ENCODE measurements around the gene CYTH4. TPM values are rescaled to one million over a fixed set of nuclear protein-coding genes. Genes with fewer than 3 reads are reported as not detected.

The CYTH4 gene
- polyA plus RNA-seq, 1 donor from 2014 or later: not detected

DNA sequence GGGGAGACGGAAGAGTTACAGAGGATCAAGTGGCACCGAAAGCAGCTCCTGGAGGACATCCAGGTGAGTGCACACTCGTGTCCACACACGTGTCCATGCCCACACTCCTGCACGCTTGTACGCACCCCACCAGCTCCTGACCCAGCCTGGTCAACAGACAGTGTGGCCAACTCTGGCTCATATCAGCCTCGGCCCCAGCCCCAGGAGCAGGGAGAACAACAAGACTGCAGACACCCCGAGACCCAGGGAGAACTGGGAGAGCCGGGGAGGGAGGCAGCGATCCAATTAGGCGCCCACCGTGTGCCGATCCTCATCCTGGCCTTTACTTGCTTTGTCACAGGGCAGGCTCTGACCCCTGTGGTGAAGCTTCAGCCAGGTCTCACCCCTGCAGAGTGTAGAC is 10.3 kb downstream of the CYTH4 start:
- Histone ChIP-seq H3K79me2 (replicated peaks; ENCODE audit: insufficient read depth, low read length) (no peaks in the 10 kb centered on the region), H3K9me2 (ENCODE audit: insufficient read depth, low read length) (no peaks in the 10 kb centered on the region), H4K20me1 (ENCODE audit: insufficient read depth) (no peaks in the 10 kb centered on the region), H3K9ac (ENCODE audit: low read length) (no peak overlapping the region), H3K9me3 (ENCODE audit: low read length) (no peaks in the 10 kb centered on the region), H3K4me3 (ENCODE audit: low read length) (no peak overlapping the region), H3K4me2 (ENCODE audit: low read length) (no peak overlapping the region), H2AFZ (ENCODE audit: low read depth, low read length) (no peak overlapping the region), H3K27me3 (ENCODE audit: insufficient read depth, low read depth, low read length) (no peaks in the 10 kb centered on the region), H3K36me3 (ENCODE audit: insufficient read depth, low read length) (no peaks in the 10 kb centered on the region), H3F3A (ENCODE audit: insufficient read depth, low read length, poor library complexity, severe bottlenecking) (no peaks in the 10 kb centered on the region), H3K27ac (ENCODE audit: low read length) (no peak overlapping the region)
- TF ChIP-seq REST (IDR thresholded peaks at IDR 0.05; ENCODE audit: borderline replicate concordance): no peak
- TF ChIP-seq, protein P1, sequence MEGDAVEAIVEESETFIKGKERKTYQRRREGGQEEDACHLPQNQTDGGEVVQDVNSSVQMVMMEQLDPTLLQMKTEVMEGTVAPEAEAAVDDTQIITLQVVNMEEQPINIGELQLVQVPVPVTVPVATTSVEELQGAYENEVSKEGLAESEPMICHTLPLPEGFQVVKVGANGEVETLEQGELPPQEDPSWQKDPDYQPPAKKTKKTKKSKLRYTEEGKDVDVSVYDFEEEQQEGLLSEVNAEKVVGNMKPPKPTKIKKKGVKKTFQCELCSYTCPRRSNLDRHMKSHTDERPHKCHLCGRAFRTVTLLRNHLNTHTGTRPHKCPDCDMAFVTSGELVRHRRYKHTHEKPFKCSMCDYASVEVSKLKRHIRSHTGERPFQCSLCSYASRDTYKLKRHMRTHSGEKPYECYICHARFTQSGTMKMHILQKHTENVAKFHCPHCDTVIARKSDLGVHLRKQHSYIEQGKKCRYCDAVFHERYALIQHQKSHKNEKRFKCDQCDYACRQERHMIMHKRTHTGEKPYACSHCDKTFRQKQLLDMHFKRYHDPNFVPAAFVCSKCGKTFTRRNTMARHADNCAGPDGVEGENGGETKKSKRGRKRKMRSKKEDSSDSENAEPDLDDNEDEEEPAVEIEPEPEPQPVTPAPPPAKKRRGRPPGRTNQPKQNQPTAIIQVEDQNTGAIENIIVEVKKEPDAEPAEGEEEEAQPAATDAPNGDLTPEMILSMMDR (IDR thresholded peaks at IDR 0.05; ENCODE audit: poor library complexity, severe bottlenecking): no peak
- no peak for TF ChIP-seq EP300 (conservative IDR thresholded peaks at IDR 0.05; ENCODE audit: poor library complexity, severe bottlenecking)
- no peak for TF ChIP-seq SMC3 (conservative IDR thresholded peaks at IDR 0.05; ENCODE audit: poor library complexity)
- no peak for TF ChIP-seq MXI1 (conservative IDR thresholded peaks at IDR 0.05; ENCODE audit: poor library complexity, severe bottlenecking)
- no peak for TF ChIP-seq RAD21 (conservative IDR thresholded peaks at IDR 0.05)
- no peak for TF ChIP-seq EZH2 (IDR thresholded peaks at IDR 0.05; ENCODE audit: borderline replicate concordance, insufficient read depth, low read length, poor library complexity, severe bottlenecking)
- TF ChIP-seq TAF1 (IDR thresholded peaks at IDR 0.05; ENCODE audit: low read depth): no peak
- no peak for TF ChIP-seq POLR2AphosphoS5 (IDR thresholded peaks at IDR 0.05)

DNA sequence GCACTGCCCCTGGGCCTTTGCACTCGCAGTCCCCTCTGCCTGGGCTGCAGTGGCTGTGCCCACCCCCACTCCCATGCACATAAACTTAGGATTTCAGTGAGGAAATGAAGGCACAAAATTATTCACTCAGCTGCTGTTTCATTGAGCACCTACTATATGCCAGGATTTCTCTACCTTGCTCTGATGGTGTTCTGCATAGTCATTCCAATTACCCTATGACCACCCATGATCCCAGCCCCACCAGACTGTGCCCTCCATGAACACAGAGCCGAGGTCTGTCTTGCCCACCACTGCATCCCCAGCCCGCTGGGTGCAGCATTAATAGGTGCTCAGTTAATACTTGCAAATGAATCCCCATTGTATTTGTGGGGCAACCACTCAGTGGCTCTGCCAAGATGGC is 10.9 kb downstream of the CYTH4 start:
- H3K27ac ChIP-seq (ENCODE audit: low read length): no peak overlapping the region
- H2AFZ ChIP-seq (ENCODE audit: low read depth, low read length): no peak overlapping the region
- TF ChIP-seq EP300 (conservative IDR thresholded peaks at IDR 0.05; ENCODE audit: poor library complexity, severe bottlenecking) (no peak), POLR2AphosphoS5 (IDR thresholded peaks at IDR 0.05) (no peak), REST (IDR thresholded peaks at IDR 0.05; ENCODE audit: borderline replicate concordance) (no peak), SMC3 (conservative IDR thresholded peaks at IDR 0.05; ENCODE audit: poor library complexity) (no peak)
- no peaks in the 10 kb centered on the region for H4K20me1 ChIP-seq (ENCODE audit: insufficient read depth)
- H3K4me2 ChIP-seq (ENCODE audit: low read length): no peak overlapping the region
- H3K27me3 ChIP-seq (ENCODE audit: insufficient read depth, low read depth, low read length): no peaks in the 10 kb centered on the region
- H3K9me2 ChIP-seq (ENCODE audit: insufficient read depth, low read length): no peaks in the 10 kb centered on the region
- H3K9ac ChIP-seq (ENCODE audit: low read length): no peak overlapping the region
- no peaks in the 10 kb centered on the region for H3K79me2 ChIP-seq (replicated peaks; ENCODE audit: insufficient read depth, low read length)
- no peaks in the 10 kb centered on the region for H3K9me3 ChIP-seq (ENCODE audit: low read length)
- H3K36me3 ChIP-seq (ENCODE audit: insufficient read depth, low read length): no peaks in the 10 kb centered on the region
- H3F3A ChIP-seq (ENCODE audit: insufficient read depth, low read length, poor library complexity, severe bottlenecking): no peaks in the 10 kb centered on the region
- no peak overlapping the region for H3K4me3 ChIP-seq (ENCODE audit: low read length)

All from neural cell (in vitro differentiated cells).